Stimulated activated CD8-positive, alpha-beta memory T cell treated with anti-CD3 and anti-CD28 coated beads, Interleukin-12 subunit alpha, Interleukin-12 subunit beta, amount 100 ng/mL, for 1 hour (primary cell): ENCODE measurements around the gene AHR.
"Not testable (repeated sequence)": the region's sequence is repeated elsewhere in the genome, so short reads cannot be mapped to it uniquely, and the experiment has no call there.

Experiments used
- DNase-seq: peaks from one replicate; pipeline ENCODE4 v3.0.0-alpha.2; 2020; ENCODE audit warnings: low read depth

AHR gene

GRCh38 chr7:17339952-17340351 lies 41.5 kb downstream of the AHR start:
- DNase-seq, result no peak

GRCh38 chr7:17340655-17341054 lies 42.2 kb downstream of the AHR start:
- no peak for DNase-seq

DNA sequence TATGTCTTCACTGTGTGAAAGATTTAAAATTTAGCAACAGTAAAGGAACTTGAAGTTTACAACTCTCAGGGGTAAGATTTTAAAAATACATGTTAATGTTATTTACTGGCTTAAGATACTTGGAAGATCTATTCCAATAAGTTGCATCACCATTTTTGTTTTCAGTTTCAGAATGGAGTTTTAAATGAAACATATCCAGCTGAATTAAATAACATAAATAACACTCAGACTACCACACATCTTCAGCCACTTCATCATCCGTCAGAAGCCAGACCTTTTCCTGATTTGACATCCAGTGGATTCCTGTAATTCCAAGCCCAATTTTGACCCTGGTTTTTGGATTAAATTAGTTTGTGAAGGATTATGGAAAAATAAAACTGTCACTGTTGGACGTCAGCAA lies 44.3 kb downstream of the AHR start:
- DNase-seq, result no peak

DNA sequence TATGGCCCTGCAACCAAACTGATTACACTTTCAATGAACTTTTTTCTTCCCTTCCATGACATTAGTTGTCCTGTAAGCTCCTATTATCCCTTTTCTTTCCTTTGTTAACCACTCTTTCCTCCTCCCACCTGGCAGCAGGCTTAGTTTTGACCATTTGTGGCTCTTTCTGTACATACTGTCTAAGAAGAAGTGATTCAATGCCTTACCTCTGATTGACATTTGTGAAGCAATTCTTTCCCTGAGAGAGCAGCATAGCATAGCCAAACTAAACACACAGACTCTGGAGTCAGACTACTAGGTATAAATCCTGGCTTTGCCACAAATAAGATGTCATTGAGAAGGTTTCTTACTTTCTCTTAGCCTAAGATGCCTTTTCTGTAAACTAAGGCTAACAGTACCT lies 48.9 kb downstream of the AHR start:
- no peak for DNase-seq

GRCh38 chr7:17348932-17349331 lies 50.5 kb downstream of the AHR start:
- not testable (repeated sequence) for DNase-seq

DNA sequence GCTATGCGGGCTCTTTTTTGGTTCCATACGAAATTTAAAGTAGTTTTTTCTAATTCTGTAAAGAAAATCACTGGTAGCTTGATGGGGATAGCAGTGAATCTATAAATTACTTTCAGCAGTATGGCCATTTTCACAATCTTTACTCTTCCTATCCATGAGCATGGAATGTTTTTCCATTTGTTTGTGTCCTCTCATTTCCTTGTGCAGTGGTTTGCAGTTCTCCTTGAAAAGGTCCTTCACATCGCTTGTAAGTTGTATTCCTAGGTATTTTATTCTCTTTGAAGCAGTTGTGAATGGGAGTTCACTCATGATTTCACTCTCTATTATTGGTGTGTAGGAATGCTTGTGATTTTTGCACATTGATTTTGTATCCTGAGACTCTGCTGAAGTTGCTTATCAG lies 51.9 kb downstream of the AHR start:
- not testable (repeated sequence) for DNase-seq

DNA sequence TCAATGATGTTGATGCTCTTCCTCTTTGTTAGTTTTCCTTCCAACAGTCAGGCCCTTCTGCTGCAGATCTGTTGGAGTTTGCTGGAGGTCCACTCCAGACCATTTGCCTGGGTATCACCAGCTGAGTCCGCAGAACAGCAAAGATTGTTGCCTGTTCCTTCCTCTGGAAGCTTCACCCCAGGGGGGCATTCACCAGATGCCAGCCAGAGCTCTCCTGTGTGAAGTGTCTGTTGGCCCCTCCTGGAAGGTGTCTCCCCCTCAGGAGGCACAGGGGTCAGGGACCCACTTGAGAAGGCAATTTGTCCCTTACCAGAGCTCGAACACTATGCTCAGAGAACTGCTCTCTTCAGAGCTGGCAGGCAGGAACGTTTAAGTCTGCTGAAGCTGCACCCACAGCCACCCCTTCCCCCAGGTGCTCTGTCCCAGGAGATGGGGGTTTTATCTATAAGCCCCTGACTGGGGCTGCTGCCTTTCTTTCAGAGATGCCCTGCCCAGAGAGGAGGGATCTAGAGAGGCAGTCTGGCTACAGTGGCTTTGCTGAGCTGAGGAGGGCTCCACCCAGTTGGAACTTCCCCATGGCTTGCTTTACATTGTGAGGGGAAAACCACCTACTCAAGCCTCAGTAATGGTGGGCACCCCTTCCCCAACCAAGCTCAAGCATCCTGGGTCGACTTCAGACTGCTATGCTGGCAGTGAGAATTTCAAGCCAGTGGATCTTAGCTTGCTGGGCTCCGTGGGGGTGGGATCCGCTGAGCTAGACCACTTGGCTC lies 55.4 kb downstream of the AHR start:
- DNase-seq, result not testable (repeated sequence)

DNA sequence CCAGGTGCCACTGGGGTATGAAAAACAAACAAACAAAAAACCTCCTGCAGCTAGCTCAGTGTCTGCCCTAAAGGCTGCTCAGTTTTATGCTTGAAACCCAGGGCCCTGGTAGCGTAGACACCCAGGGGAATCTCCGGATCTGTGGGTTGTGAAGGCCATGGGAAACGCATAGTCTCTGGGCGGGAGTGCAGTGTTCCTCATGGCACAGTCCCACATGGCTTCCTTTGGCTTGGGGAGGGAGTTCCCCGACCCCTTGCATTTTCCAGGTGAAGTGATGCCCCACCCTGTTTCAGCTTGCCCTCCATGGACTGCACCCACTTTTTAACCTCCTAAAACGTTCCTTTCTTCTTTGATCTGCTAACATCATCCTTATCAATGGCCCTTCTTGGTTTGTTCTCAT lies 56.0 kb downstream of the AHR start:
- no peak for DNase-seq

- DNase-seq, result no peak
Measured at GRCh38 chr7:17355050-17355449, 56.6 kb downstream of the AHR start.

GRCh38 chr7:17357952-17358351 lies 59.5 kb downstream of the AHR start:
- DNase-seq, result no peak

- no peak for DNase-seq
Measured at GRCh38 chr7:17359610-17360009, 61.2 kb downstream of the AHR start.

- DNase-seq, result no peak
Measured at GRCh38 chr7:17362439-17363105, 64.1 kb downstream of the AHR start.

- DNase-seq, result no peak
Measured at GRCh38 chr7:17364671-17365070, 66.2 kb downstream of the AHR start.

- DNase-seq, result no peak
Measured at GRCh38 chr7:17365775-17366174, 67.3 kb downstream of the AHR start.

DNA sequence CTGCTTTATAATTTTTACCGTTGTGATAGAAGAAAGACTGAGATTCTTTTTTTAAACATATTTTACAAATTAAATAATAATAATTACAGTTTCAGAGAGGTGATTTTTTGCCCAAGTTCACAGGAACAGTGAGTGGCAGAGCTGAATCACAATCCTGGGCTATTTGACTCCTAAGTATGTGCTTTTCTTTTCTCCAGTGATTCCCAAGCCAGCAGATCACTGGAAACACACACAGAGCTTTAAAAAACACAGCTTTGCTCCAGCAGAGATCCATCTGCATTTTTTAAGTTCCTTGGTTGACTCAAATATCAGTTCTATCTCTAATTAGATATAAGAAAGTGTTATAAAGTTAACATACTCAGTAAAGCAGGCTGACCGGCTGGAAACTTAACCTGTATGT lies 69.0 kb downstream of the AHR start:
- no peak for DNase-seq

GRCh38 chr7:17368856-17369524 lies 70.5 kb downstream of the AHR start:
- DNase-seq, result no peak

GRCh38 chr7:17369691-17370426 lies 71.4 kb downstream of the AHR start:
- DNase-seq, result no peak

GRCh38 chr7:17370901-17371585 lies 72.6 kb downstream of the AHR start:
- DNase-seq, result no peak

- no peak for DNase-seq
Measured at GRCh38 chr7:17371671-17372524, 73.4 kb downstream of the AHR start.

DNA sequence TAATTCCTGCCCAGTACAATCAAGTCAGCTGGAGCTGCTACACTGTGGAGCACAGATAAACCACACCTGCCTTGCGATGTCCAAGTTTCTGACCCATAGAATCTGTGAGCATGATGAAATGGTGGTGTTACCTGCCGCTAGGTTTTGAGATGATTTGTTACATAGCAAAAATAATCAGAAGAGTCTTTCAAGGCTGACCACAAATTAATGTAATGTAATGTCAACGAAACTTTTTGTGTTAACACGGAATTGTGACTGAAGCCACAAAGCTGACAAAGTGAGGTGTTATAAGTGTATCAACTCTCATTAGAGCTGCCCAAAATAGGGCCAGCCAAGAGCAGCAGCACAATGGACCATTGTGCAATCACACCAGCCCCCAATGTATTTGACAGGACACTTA lies 75.7 kb downstream of the AHR start:
- no peak for DNase-seq

DNA sequence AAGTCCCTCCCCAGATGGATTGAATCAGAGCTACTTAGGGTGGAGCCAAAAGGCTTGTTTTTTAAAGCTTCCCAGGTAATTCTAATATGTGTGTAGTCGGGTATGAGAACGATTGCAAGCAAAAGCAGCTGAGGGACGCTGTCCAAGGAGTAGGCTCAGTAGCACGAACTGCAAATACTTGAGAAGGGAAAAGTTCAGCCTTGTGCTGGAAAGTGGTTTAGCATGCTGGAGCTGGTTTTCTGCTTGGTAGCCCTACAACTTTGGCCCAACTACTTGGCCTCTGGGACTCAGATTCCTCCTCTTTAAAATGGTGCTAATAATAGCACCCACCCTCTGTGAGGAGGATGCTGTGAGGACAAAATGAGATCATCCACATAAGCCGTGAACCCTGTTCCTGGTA lies 76.2 kb downstream of the AHR start:
- no peak for DNase-seq
